ENCODE measurements around the gene CASP14. TPM values are rescaled to one million over a fixed set of nuclear protein-coding genes. Genes with fewer than 3 reads are reported as not detected.

The CASP14 gene
- total and polyA plus RNA-seq, 2 of the 13 experiments (the other 11 are each of a cell fraction or from before 2014, with no cell fraction given) = not detected

DNA sequence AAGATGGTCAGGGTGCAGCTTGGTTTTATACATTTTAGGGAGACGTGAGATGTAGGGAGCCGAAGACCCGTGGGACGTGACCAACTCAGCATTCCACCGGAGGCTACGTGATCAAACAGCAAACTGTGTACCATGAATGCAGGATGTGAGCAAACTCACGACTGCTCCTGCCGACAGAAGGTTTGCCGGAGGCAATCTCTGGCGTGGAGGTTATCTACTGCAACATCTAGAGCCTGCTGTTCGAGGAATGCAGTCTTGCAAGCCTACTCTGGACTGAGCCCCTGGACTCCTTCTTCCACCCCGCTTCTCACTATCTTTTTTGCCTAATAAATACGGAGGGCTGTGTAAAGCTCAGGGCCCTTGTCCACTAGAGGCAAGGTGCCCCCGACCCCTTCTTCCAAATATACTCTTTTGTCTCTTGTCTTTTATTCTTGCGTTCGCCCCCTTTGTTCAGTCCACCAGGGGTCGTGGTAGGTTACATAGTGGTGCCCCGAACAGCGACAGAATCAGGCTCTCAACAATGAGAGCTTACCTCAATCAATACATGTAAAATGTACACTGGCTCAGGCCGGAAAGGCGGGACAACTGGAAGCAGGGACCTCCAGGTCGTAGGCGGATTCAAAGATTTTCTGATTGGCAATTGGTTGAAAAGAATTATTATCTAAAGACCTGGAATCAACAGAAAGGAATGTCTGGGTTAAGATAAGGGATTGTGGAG, 23.8 kb downstream of the CASP14 start (continued):
- TF ChIP-seq, protein P1, sequence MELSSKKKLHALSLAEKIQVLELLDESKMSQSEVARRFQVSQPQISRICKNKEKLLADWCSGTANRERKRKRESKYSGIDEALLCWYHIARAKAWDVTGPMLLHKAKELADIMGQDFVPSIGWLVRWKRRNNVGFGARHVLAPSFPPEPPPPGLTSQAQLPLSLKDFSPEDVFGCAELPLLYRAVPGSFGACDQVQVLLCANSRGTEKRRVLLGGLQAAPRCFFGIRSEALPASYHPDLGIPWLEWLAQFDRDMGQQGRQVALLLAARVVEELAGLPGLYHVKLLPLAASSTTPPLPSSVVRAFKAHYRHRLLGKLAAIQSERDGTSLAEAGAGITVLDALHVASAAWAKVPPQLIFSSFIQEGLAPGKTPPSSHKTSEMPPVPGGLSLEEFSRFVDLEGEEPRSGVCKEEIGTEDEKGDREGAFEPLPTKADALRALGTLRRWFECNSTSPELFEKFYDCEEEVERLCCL (CRISPR knock-in tag; IDR thresholded peaks at IDR 0.05; ENCODE audit: borderline replicate concordance) = no peak
- TF ChIP-seq ZNF619 (CRISPR knock-in tag; IDR thresholded peaks at IDR 0.05) (no peak), ZFP37 (CRISPR knock-in tag; IDR thresholded peaks at IDR 0.05; ENCODE audit: borderline replicate concordance) (no peak), PHF21A (CRISPR knock-in tag; IDR thresholded peaks at IDR 0.05) (peak; percentile 50), NKX3-1 (CRISPR knock-in tag; IDR thresholded peaks at IDR 0.05) (no peak), SMC3 (IDR thresholded peaks at IDR 0.05; ENCODE audit: low read length) (no peak; the same call in 1 of the 2 replicates), TAF15 (IDR thresholded peaks at IDR 0.05; ENCODE audit: low read depth, low read length, poor library complexity, severe bottlenecking) (no peak), ZMYM4 (CRISPR knock-in tag; IDR thresholded peaks at IDR 0.05) (0 out of 2 replicates have a peak, but pooled peaks have one; percentile 11), LCORL (IDR thresholded peaks at IDR 0.05) (no peak), LCORL (CRISPR knock-in tag; IDR thresholded peaks at IDR 0.05) (no peak; the same call in 1 of the 2 replicates), HNRNPUL1 (IDR thresholded peaks at IDR 0.05; ENCODE audit: low read depth, low read length) (no peak), ZNF782 (CRISPR knock-in tag; IDR thresholded peaks at IDR 0.05; ENCODE audit: borderline replicate concordance) (no peak), AKAP8 (CRISPR knock-in tag; IDR thresholded peaks at IDR 0.05) (no peak), SMARCC2 (IDR thresholded peaks at IDR 0.05) (no peak), SKI (IDR thresholded peaks at IDR 0.05; ENCODE audit: partially characterized antibody) (no peak)
- TF ChIP-seq, protein P2, sequence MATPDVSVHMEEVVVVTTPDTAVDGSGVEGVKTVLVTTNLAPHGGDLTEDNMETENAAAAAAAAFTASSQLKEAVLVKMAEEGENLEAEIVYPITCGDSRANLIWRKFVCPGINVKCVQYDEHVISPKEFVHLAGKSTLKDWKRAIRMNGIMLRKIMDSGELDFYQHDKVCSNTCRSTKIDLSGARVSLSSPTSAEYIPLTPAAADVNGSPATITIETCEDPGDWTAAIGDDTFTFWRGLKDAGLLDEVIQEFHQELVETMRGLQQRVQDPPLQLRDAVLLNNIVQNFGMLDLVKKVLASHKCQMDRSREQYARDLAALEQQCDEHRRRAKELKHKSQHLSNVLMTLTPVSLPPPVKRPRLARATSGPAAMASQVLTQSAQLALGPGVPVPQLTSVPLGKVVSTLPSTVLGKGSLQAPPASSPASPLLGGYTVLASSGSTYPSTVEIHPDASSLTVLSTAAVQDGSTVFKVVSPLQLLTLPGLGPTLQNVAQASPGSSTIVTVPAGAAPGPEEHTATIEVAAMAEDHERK (CRISPR knock-in tag; IDR thresholded peaks at IDR 0.05; ENCODE audit: low read depth) = no peak
- TF ChIP-seq, protein P3, sequence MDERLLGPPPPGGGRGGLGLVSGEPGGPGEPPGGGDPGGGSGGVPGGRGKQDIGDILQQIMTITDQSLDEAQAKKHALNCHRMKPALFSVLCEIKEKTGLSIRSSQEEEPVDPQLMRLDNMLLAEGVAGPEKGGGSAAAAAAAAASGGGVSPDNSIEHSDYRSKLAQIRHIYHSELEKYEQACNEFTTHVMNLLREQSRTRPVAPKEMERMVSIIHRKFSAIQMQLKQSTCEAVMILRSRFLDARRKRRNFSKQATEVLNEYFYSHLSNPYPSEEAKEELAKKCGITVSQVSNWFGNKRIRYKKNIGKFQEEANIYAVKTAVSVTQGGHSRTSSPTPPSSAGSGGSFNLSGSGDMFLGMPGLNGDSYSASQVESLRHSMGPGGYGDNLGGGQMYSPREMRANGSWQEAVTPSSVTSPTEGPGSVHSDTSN (CRISPR knock-in tag; IDR thresholded peaks at IDR 0.05) = no peak
- TF ChIP-seq, protein P4, sequence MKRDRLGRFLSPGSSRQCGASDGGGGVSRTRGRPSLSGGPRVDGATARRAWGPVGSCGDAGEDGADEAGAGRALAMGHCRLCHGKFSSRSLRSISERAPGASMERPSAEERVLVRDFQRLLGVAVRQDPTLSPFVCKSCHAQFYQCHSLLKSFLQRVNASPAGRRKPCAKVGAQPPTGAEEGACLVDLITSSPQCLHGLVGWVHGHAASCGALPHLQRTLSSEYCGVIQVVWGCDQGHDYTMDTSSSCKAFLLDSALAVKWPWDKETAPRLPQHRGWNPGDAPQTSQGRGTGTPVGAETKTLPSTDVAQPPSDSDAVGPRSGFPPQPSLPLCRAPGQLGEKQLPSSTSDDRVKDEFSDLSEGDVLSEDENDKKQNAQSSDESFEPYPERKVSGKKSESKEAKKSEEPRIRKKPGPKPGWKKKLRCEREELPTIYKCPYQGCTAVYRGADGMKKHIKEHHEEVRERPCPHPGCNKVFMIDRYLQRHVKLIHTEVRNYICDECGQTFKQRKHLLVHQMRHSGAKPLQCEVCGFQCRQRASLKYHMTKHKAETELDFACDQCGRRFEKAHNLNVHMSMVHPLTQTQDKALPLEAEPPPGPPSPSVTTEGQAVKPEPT (CRISPR knock-in tag; IDR thresholded peaks at IDR 0.05; ENCODE audit: low read depth) = no peak
- TF ChIP-seq, protein P5, sequence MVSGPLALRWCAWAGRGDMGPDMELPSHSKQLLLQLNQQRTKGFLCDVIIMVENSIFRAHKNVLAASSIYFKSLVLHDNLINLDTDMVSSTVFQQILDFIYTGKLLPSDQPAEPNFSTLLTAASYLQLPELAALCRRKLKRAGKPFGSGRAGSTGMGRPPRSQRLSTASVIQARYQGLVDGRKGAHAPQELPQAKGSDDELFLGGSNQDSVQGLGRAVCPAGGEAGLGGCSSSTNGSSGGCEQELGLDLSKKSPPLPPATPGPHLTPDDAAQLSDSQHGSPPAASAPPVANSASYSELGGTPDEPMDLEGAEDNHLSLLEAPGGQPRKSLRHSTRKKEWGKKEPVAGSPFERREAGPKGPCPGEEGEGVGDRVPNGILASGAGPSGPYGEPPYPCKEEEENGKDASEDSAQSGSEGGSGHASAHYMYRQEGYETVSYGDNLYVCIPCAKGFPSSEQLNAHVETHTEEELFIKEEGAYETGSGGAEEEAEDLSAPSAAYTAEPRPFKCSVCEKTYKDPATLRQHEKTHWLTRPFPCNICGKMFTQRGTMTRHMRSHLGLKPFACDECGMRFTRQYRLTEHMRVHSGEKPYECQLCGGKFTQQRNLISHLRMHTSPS (CRISPR knock-in tag; IDR thresholded peaks at IDR 0.05; ENCODE audit: low read depth) = no peak
